CD4-positive, alpha-beta T cell (primary cell): Measurements from ENCODE around the gene PAEP. TPM values are rescaled to one million over a fixed set of nuclear protein-coding genes. Genes with fewer than 3 reads are reported as not detected.

Source experiments
- ATAC-seq: fragments of 200-7000 bp; cut with Tn5 transposase; one replicate; pipeline ENCODE4 v1.10.0; 2022; ENCODE audit warnings: mild to moderate bottlenecking; ENCODE audit not compliant: poor library complexity
- CTCF ChIA-PET: fragments of 350-600 bp; sonication (Branson Sonifier 250); formaldehyde crosslinking; loops from one replicate; lab custom pipeline; 2021; ENCODE audit warnings: antibody characterized with exemption, inconsistent platforms; lab: Charles Lee
- POLR2A ChIA-PET: fragments of 350-600 bp; sonication (Branson Sonifier 250); formaldehyde crosslinking; loops from one replicate; lab custom pipeline; 2021; ENCODE audit warnings: antibody characterized with exemption, inconsistent platforms; lab: Charles Lee
- DNase-seq, 14 experiments: peaks; one replicate each; pipeline ENCODE4 v3.0.0-alpha.2; 2013 to 2020; ENCODE audit warnings: mixed read lengths in 2 of 14
- H3K27ac ChIP-seq, 2 donors: one replicate each; pipeline versions ENCODE4 v1.5.1 to v1.7.0; 2013; ENCODE audit warnings: low read length in 2 of 2, low read depth in 1 of 2, mild to moderate bottlenecking in 1 of 2
- H3K27me3 ChIP-seq, 2 experiments: 1 replicate in 1 of 2; 2 replicates in 1 of 2; pipeline versions ENCODE4 v1.6.1 to v1.7.0; 2013; ENCODE audit warnings: low read length in 2 of 2, control low read depth in 1 of 2, mild to moderate bottlenecking in 1 of 2, moderate library complexity in 1 of 2; ENCODE audit not compliant: insufficient read depth in 2 of 2, control insufficient read depth in 1 of 2
- H3K36me3 ChIP-seq: one replicate; pipeline ENCODE4 v1.6.1; 2013; ENCODE audit warnings: low read length, control low read depth; ENCODE audit not compliant: insufficient read depth
- H3K4me1 ChIP-seq: one replicate; pipeline ENCODE4 v1.6.1; 2013; ENCODE audit warnings: low read length, control low read depth; ENCODE audit not compliant: insufficient read depth
- H3K4me3 ChIP-seq: one replicate; pipeline ENCODE4 v1.5.1; 2013; ENCODE audit warnings: mild to moderate bottlenecking, low read length, moderate library complexity
- H3K9me3 ChIP-seq, 2 experiments: 1 replicate in 1 of 2; 2 replicates in 1 of 2; pipeline versions ENCODE4 v1.6.1 to v1.7.0; 2013; ENCODE audit warnings: low read length in 2 of 2, mild to moderate bottlenecking in 2 of 2, control low read depth in 1 of 2, moderate library complexity in 1 of 2; ENCODE audit not compliant: control insufficient read depth in 1 of 2, insufficient read depth in 1 of 2
- H3K27ac Mint-ChIP-seq: one replicate; pipeline ENCODE4 v1.8.0; 2020; ENCODE audit warnings: mixed read lengths
- H3K27me3 Mint-ChIP-seq: one replicate; pipeline ENCODE4 v1.8.0; 2021; ENCODE audit warnings: mixed read lengths
- H3K36me3 Mint-ChIP-seq: one replicate; pipeline ENCODE4 v1.8.0; 2021; ENCODE audit warnings: low read depth, mixed read lengths
- H3K4me1 Mint-ChIP-seq: one replicate; pipeline ENCODE4 v1.8.0; 2021; ENCODE audit warnings: low read depth, mixed read lengths
- H3K4me3 Mint-ChIP-seq: one replicate; pipeline ENCODE4 v1.8.0; 2020; ENCODE audit warnings: mild to moderate bottlenecking, mixed read lengths
- H3K9me3 Mint-ChIP-seq: one replicate; pipeline ENCODE4 v1.8.0; 2020; ENCODE audit warnings: mixed read lengths
- intact Hi-C, 2 experiments: fragments of 100-400 bp; cut with DNase I in 1 of 2; cut with micrococcal nuclease in 1 of 2; formaldehyde crosslinking; loops; one replicate each; pipeline versions ENCODE4 v1.15.1 to v1.9.0; 2023 to 2025; cut with DNase I, micrococcal nuclease
- total RNA-seq, 174 experiments: library from RNA in 2 of 174; stranded (reverse) in 2 of 174; gene quantifications; one replicate each; pipeline ENCODE4 v1.2.3 and lab custom pipeline; 2021 to 2026
- TF ChIP-seq, protein P1 (sequence below): fragments of 200-600 bp; IDR thresholded peaks from one replicate; pipeline ENCODE4 v1.8.0; 2022; ENCODE audit warnings: antibody characterized with exemption, mild to moderate bottlenecking

Gene PAEP
- total RNA-seq, 2 experiments from 2014 or later = not detected

DNA sequence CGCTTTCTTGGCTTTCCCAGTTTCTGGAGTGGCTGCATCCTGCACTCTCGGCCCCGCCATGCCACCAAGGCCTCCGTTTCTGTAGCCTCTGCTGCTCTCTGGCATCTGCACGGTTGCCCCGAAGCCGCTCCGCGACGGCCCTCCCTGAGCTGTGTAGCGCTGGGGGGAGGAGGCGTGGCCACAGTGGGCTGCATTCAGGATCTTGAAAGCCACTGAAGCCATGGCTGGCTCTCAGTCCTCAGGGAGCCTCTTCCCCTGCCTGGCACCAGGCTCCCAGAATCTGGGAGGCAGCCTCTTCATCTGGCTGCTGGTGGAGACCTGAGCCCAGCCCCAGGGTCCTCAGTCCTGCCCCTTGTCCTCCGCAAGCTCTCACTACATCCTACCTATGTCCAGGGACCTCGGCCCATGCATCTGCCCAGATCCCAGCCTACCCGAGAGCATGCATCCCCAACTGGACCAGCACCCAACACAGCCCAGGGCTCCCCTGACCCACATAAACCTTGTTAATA is 25.1 kb downstream of the PAEP start:
- DNase-seq = peak in 1 of 14 experiments; percentile 22
- intact Hi-C loops = no loop called here
- H3K27me3 Mint-ChIP-seq = peaks cover 24% of the 10 kb centered on the region
- H3K36me3 Mint-ChIP-seq = no peaks in the 10 kb centered on the region
- no peak overlapping the region for H3K4me3 ChIP-seq
- H3K4me1 ChIP-seq = no peaks in the 10 kb centered on the region
- H3K4me1 Mint-ChIP-seq = no peaks in the 10 kb centered on the region
- TF ChIP-seq, protein P1, sequence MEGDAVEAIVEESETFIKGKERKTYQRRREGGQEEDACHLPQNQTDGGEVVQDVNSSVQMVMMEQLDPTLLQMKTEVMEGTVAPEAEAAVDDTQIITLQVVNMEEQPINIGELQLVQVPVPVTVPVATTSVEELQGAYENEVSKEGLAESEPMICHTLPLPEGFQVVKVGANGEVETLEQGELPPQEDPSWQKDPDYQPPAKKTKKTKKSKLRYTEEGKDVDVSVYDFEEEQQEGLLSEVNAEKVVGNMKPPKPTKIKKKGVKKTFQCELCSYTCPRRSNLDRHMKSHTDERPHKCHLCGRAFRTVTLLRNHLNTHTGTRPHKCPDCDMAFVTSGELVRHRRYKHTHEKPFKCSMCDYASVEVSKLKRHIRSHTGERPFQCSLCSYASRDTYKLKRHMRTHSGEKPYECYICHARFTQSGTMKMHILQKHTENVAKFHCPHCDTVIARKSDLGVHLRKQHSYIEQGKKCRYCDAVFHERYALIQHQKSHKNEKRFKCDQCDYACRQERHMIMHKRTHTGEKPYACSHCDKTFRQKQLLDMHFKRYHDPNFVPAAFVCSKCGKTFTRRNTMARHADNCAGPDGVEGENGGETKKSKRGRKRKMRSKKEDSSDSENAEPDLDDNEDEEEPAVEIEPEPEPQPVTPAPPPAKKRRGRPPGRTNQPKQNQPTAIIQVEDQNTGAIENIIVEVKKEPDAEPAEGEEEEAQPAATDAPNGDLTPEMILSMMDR = no peak
- no peak overlapping the region for H3K27ac ChIP-seq
- peaks cover 0 to 8% of the 10 kb centered on the region in 2 experiments for H3K27me3 ChIP-seq
- H3K27ac Mint-ChIP-seq = no peak overlapping the region
- ChIA-PET CTCF (no interaction called here), POLR2A (no interaction called here)
- no peaks in the 10 kb centered on the region for H3K9me3 ChIP-seq
- H3K36me3 ChIP-seq = no peaks in the 10 kb centered on the region
- no peaks in the 10 kb centered on the region for H3K9me3 Mint-ChIP-seq
- H3K4me3 Mint-ChIP-seq = no peak overlapping the region
- no peak for ATAC-seq

DNA sequence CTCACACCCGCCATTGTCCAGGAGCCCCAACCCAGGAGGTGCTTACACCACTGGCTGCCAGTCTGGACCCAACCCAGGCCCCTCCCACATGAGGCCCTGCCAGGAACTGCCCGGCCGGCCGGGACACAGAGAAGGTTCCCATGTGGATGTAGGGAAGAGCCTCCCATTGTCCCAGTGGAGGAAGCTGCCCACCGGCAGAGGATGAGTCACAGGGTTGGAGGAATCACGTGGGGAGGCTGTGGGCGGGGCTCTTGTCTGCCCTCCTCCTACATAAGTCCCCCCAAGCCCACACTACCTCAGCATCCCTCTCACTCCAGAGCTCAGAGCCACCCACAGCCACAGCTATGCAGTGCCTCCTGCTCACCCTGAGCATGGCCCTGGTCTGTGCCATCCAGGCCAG is 26.1 kb downstream of the PAEP start:
- H3K27ac Mint-ChIP-seq = no peak overlapping the region
- intact Hi-C loops = no loop called here
- TF ChIP-seq, protein P1 = no peak
- POLR2A ChIA-PET = no interaction called here
- Histone ChIP-seq H3K4me1 (no peaks in the 10 kb centered on the region), H3K4me3 (no peak overlapping the region), H3K9me3 (no peaks in the 10 kb centered on the region), H3K27ac (no peak overlapping the region), H3K36me3 (no peaks in the 10 kb centered on the region), H3K27me3 (peaks cover 0 to 10% of the 10 kb centered on the region in 2 experiments)
- H3K4me3 Mint-ChIP-seq = no peak overlapping the region
- DNase-seq (no peak), ATAC-seq (no peak)
- CTCF ChIA-PET = no interaction called here
- no peaks in the 10 kb centered on the region for H3K9me3 Mint-ChIP-seq
- no peaks in the 10 kb centered on the region for H3K4me1 Mint-ChIP-seq
- no peaks in the 10 kb centered on the region for H3K36me3 Mint-ChIP-seq
- peaks cover 19% of the 10 kb centered on the region for H3K27me3 Mint-ChIP-seq

DNA sequence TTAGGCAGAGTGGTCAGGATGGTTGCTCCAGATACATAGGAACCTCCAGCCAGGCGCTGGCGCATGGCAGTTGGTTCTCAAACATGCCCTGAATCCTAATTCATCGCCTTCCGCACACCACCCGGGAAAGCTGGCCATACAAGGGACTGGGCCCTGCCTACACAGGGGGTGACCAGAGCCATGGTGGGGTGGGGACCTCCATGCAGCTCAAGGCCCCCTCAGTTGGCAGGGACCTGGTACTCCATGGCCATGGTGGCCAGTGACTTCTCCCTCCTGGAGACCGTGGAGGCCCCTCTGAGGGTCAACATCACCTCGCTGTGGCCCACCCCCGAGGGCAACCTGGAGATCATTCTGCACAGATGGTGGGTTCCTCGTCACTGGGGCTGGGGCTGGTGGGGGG is 26.8 kb downstream of the PAEP start:
- Histone ChIP-seq H3K4me1 (no peaks in the 10 kb centered on the region), H3K4me3 (no peak overlapping the region), H3K36me3 (no peaks in the 10 kb centered on the region), H3K27me3 (peaks cover 0 to 10% of the 10 kb centered on the region in 2 experiments), H3K9me3 (no peaks in the 10 kb centered on the region), H3K27ac (no peak overlapping the region)
- CTCF ChIA-PET = no interaction called here
- ATAC-seq (no peak), DNase-seq (peak in 1 of 14 experiments; percentile 10)
- POLR2A ChIA-PET = no interaction called here
- no peaks in the 10 kb centered on the region for H3K4me1 Mint-ChIP-seq
- H3K36me3 Mint-ChIP-seq = no peaks in the 10 kb centered on the region
- H3K27me3 Mint-ChIP-seq = peaks cover 19% of the 10 kb centered on the region
- TF ChIP-seq, protein P1 = no peak
- H3K4me3 Mint-ChIP-seq = no peak overlapping the region
- H3K27ac Mint-ChIP-seq = no peak overlapping the region
- intact Hi-C loops = no loop called here
- H3K9me3 Mint-ChIP-seq = no peaks in the 10 kb centered on the region
